HG03064 (cell line): ENCODE measurements around the gene RAB3GAP2.
"Not testable (repeated sequence)": the region's sequence is repeated elsewhere in the genome, so short reads cannot be mapped to it uniquely, and the experiment has no call there.

ENCODE experiments used
- ATAC-seq: cut with Tn5 transposase; IDR thresholded peaks from one replicate; pipeline ENCODE4 v1.9.1; 2021; ENCODE audit warnings: low read depth; ENCODE audit not compliant: unreplicated experiment

Gene RAB3GAP2

DNA sequence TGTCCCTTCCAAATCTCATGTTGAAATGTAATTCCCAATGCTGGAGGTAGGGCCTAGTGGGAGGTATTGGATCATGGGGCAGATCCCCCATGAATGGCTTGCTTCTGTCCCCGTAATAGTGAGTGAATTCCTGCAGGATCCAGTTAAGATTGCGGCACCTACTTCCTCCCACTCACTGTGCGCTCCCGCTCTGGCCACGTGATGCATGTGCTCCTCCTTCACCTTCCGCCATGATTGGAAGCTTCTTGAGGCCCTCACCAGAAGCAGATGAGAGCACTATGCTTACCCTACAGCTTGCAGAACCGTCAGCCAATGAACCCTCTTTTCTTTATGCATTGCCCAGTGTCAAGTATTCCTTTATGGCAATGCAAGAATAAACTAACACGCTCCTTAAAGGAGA is 14.9 kb upstream of the RAB3GAP2 start:
- ATAC-seq = no peak

DNA sequence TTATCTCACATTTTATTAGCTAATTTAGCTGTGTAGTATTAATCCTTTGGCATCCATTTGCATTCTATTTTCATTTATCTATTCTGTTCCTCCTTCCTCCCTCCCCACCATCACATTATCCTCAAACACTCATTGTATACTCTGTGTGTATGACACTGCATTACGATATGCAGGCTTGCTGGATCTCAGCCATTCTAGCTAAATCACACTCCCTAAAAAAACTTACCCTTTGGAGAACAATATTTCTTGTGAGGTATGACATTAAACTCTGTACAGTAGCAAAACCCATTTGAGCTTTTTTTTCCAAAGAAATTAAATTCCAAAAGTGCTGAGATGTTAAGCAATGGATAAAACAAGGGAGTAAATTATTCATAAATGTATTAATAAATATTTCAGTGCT is 11.4 kb upstream of the RAB3GAP2 start:
- ATAC-seq = no peak

DNA sequence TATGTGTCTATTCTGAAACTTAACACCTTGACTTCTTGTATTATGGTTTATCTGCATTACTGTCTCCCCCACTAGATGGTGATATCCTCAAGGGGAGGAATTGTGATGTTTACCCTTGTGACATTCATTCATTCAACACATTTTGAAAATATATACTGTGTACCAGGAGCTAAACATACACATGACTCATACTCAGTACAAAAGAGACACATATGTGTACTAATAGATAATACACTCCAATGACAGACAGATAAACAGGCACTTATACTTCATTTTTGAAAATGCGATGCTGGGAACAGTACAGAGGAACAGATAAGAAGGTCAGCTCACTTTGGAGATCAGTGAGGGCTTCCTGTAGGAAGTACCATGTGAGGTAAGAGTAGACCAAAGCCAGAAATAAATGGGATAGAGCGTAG is 8.9 kb upstream of the RAB3GAP2 start:
- no peak for ATAC-seq

DNA sequence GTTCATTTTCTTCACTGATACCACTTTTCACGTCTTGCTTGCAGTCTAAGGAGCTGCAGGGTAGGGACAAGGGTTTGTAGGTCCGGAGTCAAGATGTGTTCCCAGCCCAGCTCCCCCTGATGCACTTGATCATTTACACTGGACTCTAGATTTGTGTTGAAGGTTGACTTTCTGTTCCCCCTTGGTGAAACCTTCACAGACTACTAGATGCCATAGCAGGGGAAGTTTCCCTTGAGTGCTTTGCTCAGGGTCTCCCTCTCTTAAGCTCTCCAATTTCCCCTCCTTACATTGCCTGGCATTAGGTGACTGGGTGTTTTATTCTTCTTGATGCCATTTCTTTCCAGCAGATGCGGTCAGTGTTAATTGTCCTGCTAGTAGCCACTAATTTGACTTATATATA is 8.0 kb upstream of the RAB3GAP2 start:
- ATAC-seq = no peak

DNA sequence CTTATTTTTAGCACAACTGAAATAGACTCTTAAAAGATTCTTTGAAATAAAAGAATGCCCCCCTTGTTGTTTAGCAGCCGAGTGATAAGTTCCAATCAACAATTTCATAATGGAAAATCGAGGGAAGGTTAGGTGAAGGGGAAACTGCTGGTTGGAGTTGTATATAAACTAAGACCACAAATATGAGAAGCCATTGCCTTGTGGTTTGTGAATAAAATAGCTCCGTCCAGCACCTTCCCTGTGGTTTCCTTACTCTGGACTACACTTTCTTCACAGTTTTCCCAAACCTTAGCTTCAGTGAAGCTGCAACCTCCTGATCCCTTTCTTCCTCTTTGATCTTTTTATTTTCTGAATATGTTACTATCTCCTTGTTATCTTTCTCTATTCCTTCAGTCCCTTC is 6.7 kb upstream of the RAB3GAP2 start:
- no peak for ATAC-seq

DNA sequence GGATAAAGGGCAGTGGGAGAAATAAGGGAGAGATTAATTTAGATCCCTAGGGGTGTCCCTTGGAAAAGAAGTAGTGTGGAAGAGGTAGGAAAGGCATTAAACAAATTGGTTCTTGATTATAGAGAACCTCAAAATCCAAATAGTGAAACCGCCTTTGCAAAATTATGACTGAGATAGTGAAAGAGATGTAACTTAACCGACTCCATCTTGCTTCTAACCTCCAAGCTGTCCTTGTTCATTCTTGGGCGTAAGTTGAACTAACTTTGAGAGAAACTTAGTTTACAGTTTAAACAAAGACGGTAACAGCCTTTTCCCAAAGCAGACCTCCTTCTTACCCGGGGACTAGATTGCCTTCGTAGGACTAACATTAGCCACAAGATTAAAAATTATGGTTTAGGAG is 3.2 kb upstream of the RAB3GAP2 start:
- no peak for ATAC-seq

DNA sequence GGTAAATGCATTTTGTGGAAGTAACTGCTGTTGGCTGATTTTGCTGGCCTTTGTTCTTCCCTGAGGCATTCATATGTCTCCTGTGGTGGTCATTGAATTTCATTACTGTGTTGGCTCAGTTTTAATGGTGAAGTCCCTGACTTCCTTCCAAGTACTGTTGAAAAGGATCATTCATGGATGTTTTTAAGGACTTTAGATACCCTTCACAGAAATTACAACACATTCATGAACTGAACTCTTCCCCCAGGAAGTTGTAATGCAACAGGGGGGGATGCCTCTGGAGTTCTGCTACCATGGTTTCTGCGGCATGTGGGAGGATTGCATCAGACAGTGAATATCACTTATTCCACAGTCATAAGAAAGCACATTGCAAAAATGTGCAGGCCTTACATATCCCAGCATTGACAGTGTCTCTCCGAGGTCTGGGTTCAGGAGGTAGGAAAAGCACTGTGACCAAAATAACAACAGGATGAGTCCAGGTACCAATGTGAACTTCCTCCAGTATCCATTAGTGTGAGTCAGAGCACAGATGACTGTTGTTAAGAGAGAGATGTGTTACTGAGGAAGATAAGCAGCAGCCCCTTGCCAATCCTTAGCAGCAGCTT is 2.1 kb upstream of the RAB3GAP2 start:
- ATAC-seq = no peak

DNA sequence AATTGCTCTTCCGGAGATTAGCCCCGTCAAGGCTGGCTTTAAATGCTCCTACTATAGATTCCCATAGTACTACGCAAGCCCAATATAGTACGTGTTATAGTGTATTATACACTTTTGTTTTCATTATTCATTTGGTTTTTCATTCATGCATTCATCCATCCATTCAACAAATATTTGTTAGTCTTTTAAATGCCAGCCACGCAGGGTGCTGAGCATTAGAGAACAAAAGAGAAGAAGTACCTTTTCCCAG is 513 bp upstream of the RAB3GAP2 start:
- ATAC-seq = no peak

DNA sequence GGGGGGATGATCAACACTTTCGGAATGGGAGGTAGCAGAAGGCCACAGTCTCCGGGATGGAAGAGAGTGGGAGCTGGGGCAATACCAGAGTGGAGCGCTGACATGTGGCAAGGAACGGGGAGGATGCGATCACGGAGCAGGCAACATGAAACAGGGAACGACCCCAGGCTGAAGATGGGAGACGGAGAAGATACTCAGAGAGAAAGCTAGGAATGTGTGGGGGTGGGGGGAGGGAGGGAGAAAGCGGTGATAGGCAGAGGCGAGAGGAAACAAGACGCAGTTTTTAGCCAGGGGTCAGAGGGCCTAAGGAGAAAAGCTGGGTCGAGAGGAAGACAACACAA is 577 bp downstream of the RAB3GAP2 start:
- ATAC-seq = no peak

DNA sequence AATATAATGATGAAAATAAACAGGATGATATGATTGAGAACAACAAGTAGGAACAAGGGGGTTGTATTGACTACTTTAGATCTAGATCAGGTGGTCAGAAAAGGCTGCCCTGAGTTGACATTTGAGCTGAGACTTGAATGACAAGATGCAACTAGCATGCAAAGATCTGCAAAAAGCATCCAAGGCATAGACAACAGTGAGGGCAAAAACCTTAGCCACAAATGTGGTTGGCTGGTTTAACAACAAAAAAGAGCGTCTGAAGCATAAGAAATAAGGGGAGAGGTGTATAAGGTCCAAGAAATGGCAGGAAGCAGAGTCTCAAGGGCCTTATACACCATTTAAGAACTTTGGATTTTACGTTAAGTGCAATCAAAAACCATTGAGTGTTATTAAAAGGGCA is 3.2 kb downstream of the RAB3GAP2 start:
- no peak for ATAC-seq

DNA sequence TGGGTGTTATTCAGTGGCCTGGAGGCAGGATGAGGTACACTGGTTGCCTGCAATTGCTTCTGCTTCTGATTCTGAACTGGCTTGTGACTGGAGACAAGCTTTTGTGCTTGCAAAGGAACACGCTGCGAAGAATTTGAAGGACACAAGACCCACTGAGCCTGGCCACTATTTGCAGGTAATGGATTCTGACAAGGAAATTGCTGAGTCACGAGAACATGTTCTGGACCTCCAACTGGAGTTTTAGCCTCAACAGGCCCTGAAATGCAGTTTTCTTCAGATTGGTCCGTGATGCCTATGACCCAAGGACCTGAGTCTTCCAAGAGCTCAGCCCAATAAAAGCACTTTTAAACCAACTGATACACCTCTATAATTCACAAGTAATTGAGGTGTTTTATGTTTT is 4.6 kb downstream of the RAB3GAP2 start:
- no peak for ATAC-seq

DNA sequence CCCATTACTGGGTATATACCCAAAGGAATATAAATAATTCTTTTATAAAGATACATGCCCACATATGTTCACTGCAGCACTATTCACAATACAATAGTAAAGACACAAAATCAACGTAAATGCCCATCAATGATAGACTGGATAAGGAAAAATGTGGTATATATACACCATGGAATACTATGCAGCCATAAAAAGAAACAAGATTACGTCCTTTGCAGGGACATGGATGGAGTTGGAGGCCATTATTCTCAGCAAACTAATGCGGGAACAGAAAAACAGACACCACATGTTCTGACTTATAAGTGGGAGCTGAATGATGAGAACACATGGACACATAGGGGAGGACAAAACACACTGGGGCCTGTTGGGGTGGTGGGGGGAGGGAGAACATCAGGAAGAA is 12.0 kb downstream of the RAB3GAP2 start:
- ATAC-seq = not testable (repeated sequence)

DNA sequence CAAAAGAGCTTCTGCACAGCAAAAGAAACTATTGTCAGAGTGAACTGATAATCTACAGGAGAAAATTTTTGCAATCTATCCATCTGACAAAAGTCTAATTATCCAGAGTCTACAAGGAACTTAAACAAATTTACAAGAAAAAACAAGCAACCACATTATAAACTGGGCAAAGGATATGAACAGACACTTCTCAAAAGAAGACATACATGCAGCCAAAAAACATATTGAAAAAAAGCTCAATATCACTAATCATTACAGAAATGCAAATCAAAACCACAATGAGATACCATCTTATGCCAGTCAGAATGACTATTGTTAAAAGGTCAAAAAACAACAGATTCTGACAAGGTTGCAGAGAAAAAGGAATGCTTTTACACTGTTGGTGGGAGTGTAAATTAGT is 12.5 kb downstream of the RAB3GAP2 start:
- ATAC-seq = not testable (repeated sequence)

DNA sequence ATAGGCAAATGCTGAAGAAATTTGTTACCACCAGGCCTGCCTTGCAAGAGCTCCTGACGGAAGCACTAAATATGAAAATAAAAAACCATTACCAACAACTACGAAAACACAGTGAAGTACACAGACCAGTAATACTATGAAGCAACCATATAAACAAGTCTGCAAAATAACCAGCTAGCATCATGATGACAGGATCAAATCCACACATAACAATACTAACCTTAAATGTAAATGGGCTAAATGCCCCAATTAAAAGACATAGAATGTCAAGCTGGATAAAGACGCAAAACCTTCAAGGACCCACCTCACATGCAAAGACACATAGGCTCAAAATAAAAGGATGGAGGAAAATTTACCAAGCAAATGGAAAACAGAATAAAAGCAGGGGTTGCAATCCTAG is 16.1 kb downstream of the RAB3GAP2 start:
- ATAC-seq = not testable (repeated sequence)

DNA sequence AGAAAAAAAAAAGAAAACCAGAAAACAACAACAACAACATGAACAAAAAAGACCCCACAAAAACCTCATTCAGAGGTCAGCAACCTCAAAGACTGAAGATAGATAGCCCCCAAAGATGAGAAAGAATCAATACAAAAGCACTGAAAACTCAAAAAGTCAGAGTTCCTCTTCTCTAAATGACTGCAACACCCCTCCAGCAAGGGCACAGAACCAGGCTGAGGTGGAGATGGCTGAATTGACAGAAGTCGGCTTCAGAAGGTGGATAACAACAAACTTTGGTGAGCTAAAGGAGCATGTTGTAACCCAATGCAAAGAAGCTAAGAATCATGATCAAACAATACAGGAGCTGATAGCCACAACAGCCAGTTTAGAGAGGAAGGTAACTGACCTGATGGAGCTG is 17.0 kb downstream of the RAB3GAP2 start:
- no peak for ATAC-seq

DNA sequence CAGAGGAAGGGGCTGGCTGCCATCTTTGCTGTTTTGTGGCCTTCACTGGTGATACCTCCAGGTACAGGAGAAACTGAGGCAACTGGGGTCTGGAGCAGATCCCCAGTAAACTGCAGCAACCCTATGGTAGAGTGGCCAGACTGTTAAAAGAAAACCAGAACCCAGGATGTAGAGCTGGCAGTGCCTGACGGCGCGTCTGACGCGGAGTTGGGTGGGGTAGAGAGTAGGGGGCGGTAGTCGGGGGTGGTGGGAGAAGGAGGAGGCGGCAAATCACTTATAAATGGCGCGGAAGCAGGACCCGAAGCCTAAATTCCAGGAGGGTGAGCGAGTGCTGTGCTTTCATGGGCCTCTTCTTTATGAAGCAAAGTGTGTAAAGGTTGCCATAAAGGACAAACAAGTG is 19.0 kb downstream of the RAB3GAP2 start:
- ATAC-seq = not testable (repeated sequence)

DNA sequence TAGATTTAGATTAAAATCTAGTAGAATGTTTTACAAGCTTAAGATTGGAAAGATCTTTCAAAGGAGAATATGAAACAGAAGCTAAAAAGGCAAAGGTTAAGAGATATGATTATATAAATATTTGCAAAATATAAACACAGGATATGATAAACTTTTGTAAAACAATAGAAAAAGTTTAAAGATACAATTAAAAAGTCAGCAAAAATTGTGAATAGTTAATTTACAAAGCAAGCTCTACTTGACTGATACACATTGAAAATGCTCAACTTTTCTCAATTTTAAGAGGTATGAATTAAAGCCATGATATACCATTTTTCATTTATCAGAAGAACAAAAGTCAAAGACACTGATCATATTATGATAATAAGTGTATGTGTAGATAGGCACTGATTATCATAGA is 21.0 kb downstream of the RAB3GAP2 start:
- no peak for ATAC-seq

DNA sequence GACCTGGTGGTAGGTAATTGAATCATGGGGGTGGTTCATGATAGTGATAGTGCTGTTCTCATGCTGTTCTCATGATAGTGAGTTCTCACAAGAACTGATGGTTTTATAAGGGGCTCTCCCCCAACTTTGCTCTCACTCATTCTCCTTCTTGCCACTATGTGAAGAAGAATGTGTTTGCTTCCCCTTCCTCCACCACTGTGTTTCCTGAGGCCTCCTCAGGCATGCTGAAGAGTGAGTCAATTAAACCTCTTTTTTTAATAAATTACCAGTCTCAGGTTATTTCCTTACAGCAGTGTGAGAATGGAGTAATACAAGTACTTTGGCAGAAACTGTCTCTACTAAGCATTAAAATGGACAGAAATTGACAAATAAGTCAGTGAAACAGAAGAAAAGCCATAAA is 21.6 kb downstream of the RAB3GAP2 start:
- no peak for ATAC-seq

DNA sequence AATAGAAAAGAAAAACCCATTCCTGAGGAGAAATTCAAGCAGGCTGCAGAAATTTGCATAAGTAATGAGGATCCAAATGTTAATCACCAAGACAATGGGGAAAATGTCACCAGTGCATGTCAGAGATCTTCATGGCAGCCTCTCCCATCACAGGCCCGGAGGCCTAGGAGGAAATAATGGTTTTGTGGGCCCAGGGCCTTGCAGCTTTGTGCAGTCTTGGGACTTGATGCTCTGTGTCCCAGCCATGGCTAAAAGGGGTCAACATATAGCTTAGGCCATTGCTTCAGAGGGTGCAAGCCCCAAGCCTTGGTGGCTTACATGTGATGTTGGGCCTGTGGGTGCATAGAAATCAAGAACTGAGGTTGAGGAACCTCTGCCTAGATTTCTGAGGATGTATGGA is 22.7 kb downstream of the RAB3GAP2 start:
- no peak for ATAC-seq

DNA sequence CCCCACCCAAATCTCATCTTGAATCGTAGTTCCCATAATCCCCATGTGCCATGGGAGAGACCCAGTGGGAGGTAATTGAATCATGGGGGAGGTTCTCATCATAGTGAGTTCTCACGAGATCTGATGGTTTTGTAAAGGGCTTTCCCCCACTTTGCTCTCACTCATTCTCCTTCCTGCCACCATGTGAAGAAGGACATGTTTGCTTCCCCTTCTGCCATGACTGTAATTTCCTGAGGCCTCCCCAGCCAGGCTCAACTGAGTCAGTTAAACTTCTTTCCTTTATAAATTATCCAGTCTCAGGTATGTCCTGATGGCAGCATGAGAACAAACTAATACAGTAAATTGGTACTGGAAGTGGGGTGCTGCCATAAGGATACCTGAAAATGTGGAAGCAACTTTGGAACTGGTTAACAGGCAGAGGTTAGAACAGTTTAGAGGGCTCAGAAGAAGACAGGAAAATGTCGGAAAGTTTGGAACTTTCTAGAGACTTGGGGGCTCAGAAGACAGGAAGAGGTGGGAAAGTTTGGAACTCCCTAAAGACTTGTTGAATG is 23.5 kb downstream of the RAB3GAP2 start:
- not testable (repeated sequence) for ATAC-seq

DNA sequence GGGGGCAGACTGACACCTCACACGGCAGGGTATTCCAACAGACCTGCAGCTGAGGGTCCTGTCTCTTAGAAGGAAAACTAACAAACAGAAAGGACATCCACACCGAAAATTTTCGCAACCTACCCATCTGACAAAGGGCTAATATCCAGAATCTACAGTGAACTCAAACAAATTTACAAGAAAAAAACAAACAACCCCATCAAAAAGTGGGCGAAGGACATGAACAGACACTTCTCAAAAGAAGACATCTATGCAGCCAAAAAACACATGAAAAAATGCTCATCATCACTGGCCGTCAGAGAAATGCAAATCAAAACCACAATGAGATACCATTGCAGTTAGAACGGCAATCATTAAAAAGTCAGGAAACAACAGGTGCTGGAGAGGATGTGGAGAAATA is 26.4 kb downstream of the RAB3GAP2 start:
- ATAC-seq = not testable (repeated sequence)

DNA sequence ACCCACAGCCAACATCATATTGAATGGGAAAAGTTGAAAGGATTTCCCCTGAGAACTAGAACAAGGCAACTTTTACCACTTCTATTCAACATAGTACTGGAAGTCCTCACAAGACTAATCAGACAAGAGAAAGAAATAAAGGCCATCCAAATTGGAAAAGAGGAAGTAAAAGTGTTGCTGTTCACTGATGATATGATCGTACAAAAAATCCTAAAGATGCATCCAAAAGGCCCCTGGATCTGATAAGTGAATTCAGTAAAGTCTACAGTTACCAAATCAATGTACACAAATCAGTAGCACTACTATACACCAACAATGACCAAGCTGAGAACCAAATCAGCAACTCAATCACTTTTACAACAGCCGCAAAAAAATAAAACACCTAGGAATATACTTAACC is 28.3 kb downstream of the RAB3GAP2 start:
- ATAC-seq = no peak

DNA sequence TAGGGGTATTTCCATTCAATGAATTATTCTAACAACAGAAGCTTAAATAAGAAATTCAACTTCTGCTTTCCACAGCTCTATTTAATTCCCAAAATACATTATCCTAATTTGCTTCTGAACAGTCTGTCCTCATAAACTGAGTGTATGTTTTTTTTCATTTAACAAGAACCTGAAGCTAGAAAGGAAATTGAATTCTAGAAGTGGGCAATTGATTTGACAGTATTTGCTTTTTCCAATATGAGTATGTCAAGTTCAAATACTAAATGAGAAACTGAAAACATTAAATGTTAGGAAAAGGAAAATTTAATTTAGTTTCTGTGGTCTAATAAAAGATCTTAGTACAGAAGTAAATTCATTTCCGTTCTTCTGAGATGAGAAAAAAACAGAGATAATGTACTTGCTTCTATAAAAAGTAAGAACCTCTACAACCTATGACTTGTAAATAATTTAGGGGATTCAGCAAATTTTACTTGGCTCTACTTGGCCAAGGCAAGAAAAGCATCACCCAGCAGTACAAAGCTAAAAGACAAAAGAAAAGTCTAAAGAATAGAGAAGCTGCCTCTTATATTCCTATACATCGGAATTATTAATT is 31.1 kb downstream of the RAB3GAP2 start:
- no peak for ATAC-seq
